Astrocyte of the spinal cord (primary cell): ENCODE measurements around the gene SCYL1.

Experiments
- DNase-seq: peaks from one replicate; pipeline ENCODE4 v3.0.0; 2011; ENCODE audit warnings: low read depth, low spot score
- H3K4me3 ChIP-seq: 2 replicates; pipeline ENCODE4 v1.5.1; 2011; ENCODE audit warnings: low read depth, mild to moderate bottlenecking, low read length, moderate library complexity
- CTCF ChIP-seq: IDR thresholded peaks from 2 replicates; pipeline ENCODE4 v1.5.1; 2012; ENCODE audit warnings: low read depth, mild to moderate bottlenecking, low read length, inconsistent platforms
- in situ Hi-C: cut with HindIII; loops from 2 replicates; pipeline ENCODE4 v1.10.0; 2017; ENCODE audit warnings: low sequenced_read_pairs

The SCYL1 gene

DNA sequence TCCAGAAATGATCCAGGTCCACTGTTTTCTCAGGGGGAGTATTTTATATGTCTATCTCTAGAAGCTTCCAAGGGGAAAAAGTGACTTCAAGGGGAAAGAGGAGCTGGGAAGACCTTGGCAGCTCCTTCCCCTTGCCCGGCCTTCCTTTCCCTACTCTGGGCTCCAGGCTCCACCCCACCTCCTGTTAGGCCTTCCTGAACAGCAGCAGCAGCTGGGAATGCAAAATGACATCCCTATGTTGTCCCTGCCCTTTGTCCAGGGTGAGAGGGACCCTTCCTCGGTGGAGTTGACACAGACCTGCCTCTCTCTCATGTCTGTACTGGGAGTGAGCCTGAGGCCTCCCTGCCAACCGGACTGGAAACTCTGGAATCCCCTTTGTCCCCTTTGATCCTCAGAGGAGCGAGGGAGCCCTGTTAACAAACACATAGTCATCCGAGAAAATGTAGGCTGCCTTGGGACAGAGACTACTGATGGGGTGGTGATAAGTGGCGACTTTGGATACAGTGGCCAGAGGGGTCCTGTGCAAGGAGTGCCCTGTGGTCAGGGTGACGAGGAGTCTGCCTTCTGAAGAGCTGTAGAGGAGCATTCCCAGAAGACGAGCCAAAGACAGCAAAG lies 35.1 kb upstream of the SCYL1 start:
- in situ Hi-C loops = no loop called here
- no peak for TF ChIP-seq CTCF
- no peak overlapping the region for H3K4me3 ChIP-seq
- DNase-seq = peak; percentile 46

- TF ChIP-seq CTCF = no peak
- in situ Hi-C loops = no loop called here
- no peak for DNase-seq
- no peak overlapping the region for H3K4me3 ChIP-seq
Measured at GRCh38 chr11:65491163-65491465, 33.8 kb upstream of the SCYL1 start.

DNA sequence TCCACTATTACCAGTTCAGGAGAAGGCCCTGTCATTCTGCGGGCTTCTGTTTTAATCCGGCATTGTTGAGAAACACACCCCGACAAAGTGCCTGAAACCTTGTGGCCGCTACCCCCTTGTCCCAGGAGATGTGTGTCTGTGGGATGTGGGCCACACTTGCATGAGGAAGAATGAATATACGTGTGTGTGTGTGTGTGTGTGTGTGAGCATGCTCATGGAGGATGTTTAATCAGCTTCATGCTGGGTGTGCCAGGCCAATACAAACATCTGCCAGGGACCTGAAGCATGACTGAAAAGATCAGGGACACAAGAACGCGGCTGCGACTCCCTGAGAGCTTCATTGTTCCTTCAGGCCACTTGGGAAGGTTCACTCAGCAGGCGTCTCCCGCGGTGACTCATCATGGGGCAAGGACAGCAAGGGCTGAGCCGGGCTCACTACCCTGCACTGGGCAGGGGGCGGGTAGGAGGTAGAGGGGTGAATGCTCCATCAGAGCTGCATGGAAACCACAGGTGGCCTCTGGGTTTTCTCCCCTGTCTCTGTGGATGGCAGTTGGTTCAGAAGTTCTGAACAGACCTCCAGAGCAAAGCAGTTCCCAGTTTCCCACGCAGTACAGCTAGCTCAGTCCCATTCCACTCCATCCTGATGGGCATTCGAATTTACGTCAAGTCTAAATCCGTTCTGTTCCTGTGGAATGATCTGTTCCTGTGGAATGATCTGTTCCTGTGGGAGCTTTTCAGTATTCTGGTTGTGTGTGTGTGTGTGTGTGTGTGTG lies 33.1 kb upstream of the SCYL1 start:
- in situ Hi-C loops = no loop called here
- TF ChIP-seq CTCF = no peak
- peak; percentile 94 for DNase-seq
- no peak overlapping the region for H3K4me3 ChIP-seq

GRCh38 chr11:65492387-65492636 lies 32.6 kb upstream of the SCYL1 start:
- in situ Hi-C loops = no loop called here
- no peak overlapping the region for H3K4me3 ChIP-seq
- no peak for TF ChIP-seq CTCF
- DNase-seq = no peak

- H3K4me3 ChIP-seq = no peak overlapping the region
- TF ChIP-seq CTCF = no peak
- in situ Hi-C loops = no loop called here
- DNase-seq = peak; percentile 93
Measured at GRCh38 chr11:65492637-65493366, 32.1 kb upstream of the SCYL1 start.

GRCh38 chr11:65493367-65494176 lies 31.3 kb upstream of the SCYL1 start:
- in situ Hi-C loops = no loop called here
- DNase-seq = peak; percentile 91
- H3K4me3 ChIP-seq = no peak overlapping the region
- TF ChIP-seq CTCF = no peak
